HG03159 (cell line): Measurements from ENCODE around the gene ST3GAL5.

Source experiments
- ATAC-seq: cut with Tn5 transposase; IDR thresholded peaks from one replicate; pipeline ENCODE4 v1.9.1; 2021; ENCODE audit warnings: mild to moderate bottlenecking, moderate library complexity; ENCODE audit not compliant: unreplicated experiment

The ST3GAL5 gene

DNA sequence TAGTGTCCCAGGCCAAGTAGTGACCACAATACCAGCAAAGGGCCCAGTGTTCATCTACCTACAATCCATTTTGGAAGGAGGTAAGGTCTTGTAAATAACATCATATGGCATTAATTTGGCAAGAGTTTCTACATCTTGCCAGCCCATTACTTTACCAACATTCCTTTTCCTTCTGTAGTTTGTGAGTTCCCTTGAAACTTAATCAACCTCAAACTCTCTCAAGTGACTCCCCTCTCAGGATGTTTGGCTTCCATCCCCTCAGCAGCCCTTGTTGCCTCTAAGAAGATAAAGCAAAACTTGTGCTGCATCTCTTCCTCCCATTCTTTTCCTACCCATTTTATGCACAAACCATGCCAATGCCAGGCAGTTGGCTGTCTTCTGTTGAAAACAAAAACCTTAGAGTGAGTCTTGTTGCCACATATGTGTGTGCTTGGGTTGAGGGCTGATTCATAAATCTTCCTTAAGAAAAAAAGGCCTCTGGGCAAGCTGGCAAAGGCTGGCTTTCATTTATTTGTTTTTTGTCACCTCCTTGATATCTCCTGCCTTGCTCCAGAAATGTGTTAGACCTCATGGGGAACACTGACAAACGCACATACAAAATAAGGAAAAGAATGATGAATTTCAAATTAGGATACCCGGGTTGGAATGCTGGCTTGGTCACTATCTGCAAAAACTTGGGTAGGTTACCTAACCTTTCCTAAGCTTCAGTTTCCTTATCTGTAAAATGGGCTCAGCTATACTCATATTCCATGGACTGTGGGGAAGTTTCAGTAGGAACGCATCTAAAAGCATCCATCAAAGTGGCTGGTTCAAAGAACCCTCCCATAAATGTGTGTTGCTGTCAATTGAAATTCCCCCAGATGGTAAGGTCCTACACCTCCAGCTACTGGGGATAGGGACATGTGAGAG lies 29.4 kb upstream of the ST3GAL5 start:
- no peak for ATAC-seq

DNA sequence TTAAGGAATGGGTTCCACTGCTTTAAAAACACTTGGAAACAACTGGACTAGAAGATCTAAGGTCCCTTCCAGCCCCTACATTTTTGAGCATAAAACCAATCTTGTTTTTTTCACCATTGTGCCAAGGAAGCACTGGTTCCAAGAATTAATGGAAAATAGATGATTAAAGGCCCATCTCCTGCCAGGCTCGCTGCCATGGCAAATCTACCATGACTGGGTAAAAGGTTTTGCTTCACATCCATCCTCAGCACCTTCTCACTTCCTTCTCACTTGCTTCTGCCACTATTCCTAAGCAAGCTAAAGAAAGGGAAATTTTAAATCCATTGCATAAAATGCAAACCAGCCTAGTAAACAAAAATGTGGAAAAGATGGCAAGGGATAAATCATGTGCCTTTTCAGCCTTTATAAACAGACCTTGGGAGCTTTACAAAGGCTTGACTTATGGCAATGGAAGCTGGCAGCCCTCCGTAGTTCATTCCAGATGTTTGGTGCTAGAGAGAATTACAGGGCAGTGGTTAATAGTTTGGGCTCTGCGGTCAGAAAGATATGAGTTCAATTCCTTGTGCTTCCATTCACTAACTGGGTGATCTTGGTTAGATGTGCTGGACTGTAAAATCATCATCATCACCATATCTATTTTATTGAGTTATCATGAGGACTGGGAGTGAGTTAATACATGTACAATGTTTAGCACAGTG lies 27.0 kb upstream of the ST3GAL5 start:
- no peak for ATAC-seq

DNA sequence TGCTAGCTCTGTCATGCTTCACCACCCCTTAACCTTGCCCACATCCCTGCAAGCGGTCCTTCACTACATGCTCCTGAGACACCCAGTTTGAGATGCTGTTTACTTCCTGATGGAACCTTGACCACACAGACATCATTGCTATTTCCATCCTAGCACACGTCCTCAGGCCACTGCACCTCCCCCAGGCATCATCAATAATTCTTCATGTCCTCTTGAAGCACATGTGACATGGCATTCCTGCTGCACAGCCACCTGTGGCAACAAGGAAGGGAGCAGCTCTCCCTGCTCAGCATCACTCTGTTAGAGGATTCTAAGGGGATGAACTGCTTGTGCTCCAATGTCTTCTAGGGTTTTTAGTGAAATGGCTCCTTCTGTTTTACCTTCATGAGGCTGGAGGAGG lies 26.1 kb upstream of the ST3GAL5 start:
- no peak for ATAC-seq

DNA sequence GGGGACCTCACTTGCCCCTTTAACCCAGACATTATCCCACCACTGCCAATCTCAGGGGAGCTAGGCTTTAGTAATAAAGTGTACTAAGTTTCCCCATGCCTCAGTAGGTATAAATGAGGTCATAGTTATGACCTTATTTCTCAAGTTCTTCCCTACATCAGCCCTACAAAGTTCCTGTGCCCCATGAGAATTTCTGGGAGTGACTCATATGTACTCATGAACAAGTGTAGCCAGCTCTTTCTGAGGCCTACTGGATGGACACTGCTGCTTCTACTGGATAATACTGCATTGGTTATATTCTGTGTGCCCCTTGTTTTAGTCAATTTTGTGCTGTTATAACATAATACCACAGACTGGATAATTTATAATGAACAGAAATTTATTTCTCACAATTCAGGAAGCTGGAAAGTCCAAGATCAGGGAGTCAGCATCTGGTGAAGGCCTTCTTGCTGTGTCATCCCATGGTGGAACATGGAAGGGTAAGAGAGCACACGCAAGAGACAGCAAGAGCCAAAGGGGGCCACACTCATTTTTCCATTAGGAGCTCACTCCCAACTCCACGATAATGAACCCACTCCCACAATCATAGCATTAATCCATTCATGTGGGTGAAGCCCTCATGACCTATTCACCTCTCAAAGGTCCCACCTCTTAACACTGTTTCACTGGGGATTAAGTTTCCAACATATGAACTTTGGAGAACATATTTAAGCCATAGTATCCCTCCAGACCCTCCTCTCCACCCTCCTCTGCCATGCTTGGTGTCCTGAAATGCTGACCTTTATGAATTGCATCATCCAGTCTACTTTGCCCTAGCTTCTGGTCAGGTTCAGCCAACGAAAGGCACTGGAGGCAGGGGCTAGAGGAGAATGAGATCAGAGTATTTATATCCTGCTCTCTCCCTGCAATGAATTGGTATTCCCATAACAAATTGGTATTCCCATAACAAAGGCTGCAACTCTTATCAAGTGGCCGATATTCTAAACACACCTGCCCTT lies 25.4 kb upstream of the ST3GAL5 start:
- no peak for ATAC-seq

DNA sequence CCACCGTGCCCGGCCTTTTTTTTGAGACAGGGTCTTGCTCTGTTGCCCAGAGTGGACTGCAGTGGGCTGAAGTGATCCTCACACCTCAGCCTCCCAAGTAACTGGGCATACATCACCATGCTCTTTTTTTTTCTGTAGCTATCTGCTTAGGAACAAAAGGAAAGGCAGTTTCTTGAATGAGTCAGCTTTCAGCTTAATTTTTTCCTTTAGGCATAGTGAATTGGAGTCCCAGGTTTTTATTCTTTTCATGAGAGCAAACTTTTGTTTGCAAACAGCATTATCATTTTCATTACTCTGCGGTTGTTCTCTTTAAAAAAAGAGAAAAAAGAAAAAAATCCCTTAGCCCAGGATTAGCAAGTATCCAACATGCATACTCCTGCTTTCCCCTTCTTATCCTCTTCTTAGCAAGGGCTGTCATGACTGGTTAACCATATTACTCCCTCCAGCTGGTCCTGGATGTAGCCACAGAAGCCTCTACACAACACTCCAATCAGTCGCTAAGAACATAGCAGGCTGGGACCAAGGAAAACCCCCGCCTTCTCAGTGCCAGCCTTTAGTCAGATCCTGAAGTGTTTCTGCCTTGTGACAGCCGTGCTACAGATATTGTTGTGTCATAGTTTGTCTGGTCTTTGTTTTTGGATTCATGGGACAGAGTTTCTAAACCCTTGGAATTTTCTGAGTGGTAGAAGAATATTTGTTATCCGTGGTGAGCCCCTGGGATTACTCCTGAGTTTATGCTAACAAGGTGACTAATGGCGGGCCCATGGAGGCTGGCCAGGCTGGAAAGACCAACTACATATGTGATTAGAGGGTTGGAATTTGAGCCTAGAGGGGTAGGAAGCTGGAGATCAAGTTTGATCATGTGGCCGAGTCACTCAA lies 23.3 kb upstream of the ST3GAL5 start:
- ATAC-seq: no peak

DNA sequence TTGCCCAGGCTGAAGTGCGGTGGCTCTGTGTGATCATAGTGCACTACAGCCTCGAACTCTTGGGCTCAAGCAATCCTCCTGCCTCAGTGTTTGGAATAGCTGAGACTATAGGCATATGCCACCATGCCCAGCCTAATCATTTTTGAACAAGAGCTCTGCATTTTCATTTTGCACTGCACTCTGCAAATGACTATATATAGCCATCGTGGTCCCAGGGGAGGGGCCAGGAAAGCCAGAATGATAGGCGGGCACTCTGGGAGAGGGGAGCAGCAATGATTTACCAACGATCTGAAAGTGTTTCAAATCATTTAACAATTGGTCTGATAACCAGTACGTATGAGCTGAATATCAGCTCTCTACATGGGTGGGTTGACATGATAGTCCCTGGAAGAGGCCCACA lies 22.3 kb upstream of the ST3GAL5 start:
- ATAC-seq: no peak

DNA sequence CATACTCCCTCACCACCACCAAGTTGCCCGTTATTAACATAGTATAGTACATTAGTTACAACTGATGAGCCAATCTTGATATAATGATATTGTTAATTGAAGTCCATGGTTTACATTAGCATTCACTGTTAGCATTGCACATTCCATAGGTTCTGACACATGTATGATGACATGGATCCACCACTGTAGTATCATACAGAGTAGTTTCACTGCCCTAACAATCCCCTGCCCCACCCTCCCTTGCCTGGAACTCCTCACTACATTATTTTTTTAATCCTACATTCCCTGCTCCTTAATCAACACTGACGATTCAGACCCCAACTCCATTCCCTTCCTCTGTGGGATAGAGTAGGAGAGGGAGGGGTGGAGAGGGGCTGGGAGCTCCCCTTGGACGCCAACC lies 20.2 kb upstream of the ST3GAL5 start:
- ATAC-seq: no peak

DNA sequence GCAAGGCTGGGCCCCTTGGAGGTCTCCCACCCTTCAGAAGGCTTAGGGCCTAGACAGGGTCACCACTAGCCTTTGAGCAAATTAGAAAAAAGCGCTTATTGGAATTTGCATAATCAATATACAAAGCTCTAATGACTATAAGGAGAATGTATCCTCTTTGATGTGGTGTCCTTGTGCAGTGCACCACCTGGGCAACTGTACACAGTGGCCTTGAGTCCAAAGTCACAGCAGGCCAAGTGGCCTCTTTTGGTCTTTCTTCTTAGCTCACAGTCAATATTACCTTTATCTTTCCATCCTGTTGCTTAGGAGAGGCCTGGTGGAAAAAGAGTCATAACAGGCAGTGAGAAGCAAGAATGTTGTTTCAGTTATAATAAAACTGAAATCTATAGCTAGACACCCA lies 19.7 kb upstream of the ST3GAL5 start:
- ATAC-seq: no peak

DNA sequence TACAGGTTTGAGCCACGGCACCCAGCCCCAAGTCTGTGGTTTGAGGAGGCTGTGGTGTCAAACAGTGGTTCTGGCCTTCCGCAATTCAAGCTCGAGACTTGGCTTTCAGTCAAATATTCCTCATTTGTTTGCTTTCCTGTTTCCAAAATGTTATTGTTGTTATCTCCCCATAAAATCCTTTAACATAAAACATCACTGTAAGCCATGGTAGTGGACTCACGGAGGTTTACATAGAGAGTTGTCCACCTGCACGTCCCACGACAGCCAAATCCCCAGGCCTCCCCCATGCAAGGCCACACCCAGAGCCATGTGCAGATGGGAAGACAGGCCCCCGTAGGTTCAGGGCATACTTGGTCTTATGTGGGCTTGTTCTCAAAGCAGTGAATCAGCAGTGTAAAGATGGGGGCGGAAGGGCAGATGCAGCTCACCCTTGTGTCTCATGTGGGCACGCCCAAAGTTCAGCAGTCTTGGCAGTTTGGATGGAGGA lies 18.9 kb upstream of the ST3GAL5 start:
- no peak for ATAC-seq

DNA sequence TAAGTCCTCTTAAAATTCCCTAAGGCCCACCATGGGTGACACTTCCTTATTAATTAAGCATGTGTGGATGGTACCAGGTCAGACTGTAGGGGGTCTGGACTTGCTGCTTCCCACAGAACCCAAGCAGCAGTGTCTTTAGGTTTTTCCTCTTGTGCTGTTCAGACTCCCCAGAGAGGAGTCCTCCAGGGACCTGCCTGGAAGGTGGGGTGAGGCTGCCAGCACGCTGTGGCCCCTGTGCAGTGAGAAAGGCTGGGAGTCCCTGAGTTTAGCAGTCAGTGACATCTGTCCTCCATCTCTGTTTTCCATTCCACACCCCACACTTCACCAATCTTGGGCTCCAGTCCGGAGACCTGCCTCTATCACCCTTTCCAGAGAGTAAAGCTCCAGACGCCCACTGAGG lies 18.0 kb upstream of the ST3GAL5 start:
- no peak for ATAC-seq

DNA sequence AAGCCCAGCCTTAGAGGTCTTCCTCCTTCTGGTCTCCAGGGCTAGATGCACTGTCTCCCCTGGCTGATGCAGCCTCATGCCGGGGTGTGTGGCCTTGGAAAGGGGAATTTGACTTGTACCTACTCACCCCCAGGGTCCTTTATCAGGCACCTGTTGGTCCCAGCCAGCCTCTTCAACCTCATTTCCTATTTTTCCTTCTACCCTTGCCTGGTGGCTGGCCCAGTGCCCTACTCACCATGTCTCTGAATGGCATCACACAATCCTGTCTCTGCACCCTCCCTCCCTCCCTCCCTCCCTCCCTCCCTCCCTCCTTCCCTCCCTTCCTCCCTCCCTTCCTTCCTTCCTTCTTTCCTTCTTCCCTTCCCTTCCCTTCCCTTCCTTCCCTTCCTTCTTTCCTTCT lies 17.1 kb upstream of the ST3GAL5 start:
- no peak for ATAC-seq

DNA sequence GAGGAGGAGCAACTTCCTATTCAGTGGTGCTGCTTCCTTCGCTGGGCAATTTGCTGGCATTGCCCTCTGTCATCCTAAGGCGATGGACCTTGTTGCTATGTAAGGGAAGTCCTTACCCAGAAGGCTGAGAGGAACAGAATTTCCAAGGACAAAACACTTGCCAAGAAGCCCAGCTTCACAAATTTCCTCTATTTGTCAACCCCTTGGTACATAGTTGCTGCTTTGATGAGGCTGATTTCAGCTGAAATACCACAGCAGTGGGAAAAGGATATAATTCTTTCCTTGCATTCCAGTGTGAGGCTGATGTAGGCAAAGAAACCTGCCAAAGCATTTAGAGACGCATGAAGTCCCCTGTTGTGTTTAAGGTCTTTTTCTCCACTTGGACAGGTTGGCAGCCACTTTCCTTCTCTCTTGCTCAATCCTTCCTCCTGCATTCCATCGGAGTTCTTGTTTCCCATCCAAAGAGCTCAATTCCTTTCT lies 16.4 kb upstream of the ST3GAL5 start:
- ATAC-seq: no peak

DNA sequence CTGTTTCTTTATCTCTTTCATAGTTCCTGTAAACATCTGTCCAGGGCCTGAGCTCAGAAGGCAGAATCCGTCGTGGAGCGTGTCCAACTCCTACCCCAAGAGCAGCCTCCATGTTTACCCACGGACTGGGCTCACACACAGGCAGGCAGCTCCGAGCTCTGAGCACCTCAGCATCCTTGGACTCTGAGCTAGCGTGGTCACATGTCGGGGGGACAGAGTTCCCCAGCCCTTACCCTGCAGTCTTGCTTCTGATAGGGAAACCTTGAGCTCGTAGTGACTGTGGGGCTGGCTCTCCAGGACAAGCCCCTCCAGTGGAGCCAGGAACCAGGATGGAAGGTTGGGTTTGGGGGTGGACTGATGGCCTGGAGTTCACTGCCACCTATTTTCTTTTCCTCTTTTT lies 15.1 kb upstream of the ST3GAL5 start:
- no peak for ATAC-seq

DNA sequence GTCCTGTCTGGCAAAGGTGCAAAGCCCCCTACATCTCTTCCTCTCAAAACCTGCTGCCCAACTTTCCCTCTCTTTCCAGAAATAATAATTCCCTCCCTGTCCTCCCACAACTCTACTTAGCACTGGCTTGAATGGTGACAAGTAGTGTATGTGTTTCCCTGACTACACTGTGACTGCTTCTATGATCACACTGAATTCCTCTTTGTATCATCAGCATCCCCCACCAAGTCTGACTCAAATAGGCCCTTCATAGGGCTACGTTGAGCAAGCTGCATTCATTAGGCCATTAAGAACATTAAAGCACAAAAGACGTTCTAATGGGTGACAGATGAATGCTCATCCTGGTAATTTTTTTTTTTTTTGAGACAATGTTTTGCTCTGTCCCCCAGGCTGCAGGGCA lies 13.7 kb upstream of the ST3GAL5 start:
- no peak for ATAC-seq

DNA sequence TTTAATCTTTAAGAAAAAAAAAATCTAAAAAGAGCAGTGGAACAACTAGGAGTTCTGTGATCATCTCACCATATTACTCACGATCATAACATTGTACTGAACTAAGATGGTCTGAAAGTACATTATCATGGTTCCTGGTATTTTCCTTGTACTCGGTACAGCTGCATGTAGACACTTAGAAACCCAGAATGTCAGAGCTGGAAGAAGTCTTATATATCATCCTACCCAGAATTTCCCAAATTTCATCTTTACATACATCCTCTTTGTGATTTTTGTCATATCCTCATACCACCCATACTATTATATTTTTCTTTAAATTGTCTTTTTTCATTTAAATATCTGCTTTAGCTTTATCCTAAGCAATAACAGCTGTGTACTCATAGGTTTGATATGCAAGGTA lies 12.4 kb upstream of the ST3GAL5 start:
- no peak for ATAC-seq

DNA sequence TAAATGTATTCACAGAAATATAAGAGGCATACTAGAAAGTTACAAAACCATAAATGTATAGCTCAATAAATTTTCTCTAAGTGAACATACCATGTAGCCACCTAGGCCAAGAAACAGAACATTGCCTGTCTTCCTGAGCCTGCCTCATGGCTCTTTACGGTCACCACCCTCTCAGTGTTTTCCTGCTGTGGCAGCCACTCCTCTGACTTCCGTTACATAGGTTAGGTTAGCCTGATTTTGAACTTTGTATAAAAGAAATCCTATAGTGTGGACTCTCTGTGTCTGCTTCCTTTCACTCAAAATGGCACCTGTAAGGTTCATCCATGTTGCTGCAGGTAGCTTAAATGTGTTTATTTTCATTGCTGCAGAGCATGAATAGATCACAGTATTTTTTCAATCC lies 11.6 kb upstream of the ST3GAL5 start:
- ATAC-seq: no peak

DNA sequence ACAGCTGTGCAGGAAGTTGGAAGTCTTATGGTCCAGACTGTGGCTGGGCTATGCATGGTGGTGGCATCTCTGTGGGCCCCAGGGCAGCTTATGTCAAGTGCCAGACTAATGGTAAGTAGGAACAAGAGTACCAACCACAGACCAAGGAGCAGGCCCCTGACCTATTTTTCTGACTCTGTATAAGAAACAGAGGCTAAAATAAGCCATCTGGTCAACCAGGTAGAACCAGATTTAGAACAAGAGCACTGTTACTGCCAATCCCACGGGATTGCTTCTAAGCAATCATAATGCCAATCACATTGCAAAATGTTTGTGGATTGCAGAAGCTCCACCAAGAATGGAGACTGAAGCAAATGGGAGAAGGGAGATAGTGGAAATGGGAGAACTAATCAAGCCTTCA lies 11.1 kb upstream of the ST3GAL5 start:
- no peak for ATAC-seq

DNA sequence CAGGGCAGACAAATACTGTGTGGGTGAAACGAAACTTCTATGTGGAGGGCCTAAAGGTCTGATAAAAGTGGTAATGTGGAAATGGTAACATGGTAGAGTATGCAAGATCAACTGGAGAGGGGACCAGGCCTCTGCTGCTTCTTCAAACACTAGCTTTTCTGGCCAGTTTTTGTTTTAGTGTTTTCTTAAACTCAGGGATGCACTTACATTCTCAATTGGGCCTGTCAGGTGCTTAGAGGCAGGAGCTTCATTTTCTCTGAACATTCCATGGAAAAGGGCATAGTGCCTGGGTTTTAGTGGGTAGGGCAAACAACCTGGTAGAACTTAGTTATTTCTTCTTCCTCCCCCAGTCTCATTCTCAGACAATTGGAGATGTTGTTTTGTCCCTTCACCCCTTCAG lies 10.5 kb upstream of the ST3GAL5 start:
- ATAC-seq: no peak

DNA sequence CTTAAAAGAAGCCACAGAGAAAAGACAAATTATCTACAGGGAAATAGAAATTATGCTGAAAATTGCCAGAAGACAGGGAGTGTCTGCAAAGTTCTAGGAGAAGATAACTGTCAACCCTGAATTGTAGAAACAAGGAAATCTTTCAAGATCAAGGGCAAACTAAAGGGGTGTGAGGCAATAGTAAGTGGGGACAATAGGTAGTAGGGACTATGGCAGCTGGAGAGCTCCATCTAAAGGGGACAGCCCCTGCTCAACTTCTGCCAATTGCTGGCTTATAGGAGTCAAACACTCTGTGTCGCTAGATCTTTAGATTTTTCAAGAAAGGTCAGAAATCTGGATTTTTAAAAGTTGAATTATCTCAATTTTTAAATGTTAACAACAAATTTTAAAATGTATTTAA lies 10.1 kb upstream of the ST3GAL5 start:
- ATAC-seq: no peak
